ENCODE results near the gene RPL27.

The RPL27 gene

DNA sequence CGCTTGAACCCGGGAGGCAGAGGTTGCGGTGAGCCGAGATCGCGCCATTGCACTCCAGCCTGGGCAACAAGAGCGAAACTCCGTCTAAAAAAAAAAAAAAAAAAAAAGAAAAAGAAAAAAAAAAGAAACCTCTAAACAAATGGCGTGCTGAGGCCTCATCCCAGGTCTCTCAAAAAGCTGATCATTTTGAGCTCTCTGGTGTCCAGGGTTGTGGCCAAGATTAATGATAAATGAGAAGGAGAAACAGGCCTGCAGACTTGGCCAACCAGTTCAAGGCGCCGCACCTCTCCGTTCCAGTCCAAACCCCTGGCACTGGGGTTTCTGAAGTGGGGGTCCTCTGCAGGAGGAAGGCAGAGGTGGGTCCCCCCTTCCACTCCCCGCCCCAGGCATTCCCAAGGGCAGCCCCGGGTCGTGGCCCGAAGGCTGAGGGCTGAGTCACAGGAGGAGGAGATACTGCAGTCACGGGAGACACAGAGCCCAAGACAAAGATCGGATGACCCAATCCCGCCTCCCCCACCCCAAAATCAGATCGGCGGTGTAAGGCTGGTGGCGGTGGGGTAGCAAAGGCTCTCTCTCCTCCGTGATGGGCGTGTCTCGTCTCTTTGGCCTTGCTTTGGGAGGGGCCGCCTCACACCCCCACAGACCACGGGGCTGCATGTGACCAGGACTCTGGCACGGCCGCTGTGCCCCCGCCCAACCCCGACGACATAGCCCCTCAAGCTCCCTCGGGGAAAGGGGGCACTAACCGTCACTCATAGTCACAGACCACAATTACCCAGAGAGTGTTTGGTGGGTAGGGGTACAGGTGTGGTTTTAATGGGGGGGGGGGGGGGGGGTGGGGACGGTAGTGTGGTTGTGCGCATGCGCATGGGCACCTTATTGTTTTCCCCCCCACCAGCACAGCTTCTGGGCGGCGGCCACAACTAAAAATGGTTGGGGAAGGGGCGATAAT lies 22.8 kb downstream of the RPL27 start:
- peak; percentile 71 for DNase-seq (ENCODE audit: low read depth)

DNA sequence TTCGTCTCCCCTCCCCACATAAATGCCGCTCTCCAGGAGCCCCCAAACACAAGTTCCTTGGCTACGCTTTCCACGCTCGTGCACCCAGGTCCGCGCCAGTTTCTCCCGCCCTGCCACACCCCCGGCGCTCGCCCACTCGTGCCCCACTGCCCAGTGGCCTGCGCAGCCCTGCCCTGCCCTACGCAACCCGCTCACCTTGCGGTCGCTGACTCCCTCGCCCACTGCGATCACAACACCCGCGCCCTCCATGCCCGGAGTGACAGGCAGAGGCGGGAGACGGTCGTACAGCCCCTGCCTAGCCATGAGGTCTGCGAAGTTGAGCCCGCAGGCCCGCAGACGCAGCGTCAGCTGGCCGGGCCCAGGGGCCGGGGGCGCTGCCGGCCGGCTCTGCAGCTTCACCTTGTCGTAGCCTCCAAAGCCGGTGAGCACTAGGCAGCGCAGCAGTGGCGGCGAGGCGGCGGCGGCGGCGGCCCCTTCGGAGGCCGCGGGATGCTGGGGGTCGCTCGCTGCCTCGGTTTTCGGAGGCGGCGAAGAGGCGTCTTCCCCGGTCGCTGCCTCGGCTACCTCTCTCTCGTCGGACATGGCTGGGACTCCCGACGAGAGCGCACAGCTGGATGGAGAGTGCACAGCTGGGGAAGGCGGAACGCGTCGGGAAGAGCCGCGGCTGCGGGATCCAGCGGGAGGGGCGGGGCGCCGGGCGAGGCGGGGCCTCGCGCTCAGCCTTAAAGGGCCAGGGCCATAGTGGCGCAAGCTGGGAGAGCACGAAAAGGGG lies 23.7 kb downstream of the RPL27 start, which contains the start of gene VAT1:
Gene VAT1, minus strand, starts transcription at position 645 of the 772 bp plus-strand sequence. Its CDS starts 63 bp downstream, at position 582.
- DNase-seq (ENCODE audit: low read depth) = peak; percentile 71

DNA sequence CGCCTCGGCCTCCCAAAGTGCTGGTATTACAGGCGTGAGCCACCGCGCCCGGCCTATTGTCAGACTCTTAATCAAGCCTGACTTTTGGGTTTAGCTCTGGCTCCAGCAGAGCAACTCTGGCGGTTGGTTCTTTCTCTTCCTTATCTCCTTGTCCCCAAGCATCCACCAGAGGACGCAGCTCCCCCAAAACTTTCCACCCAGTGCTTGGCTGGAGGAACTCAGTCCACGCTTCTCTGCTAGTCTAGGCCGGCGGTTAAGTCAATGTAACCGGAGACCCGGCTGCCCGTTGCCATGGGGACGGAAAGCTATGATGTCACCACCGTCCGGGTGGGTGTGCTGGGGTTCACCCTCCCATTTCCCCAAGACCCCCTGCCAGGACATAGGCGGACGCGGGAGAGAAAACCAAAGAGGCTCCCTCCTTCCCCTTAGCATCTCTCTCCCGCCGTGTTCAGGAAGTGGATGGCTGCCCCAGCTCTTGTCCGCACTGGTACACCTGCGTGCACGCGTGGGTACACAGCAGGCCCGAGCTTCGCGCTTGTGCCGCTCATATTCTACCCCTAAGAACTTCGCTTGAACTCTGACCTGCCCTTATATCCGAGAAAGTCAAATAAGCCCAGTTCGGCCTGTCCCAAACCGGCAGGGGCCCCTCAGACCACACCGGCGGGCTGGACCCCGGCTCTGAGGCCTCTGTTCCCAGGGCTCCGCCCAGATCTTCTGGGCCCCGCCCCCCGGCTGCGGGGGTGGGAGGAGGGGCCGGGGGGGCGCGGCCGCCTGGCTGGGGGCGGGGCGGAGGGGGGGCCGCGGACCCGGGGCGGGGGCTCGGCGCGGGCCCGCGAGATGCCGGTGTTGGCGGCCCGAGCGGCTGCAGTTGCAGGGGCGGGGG lies 26.4 kb downstream of the RPL27 start, which contains the start of gene RND2:
Gene RND2, plus strand, starts transcription at position 825 of the 883 bp plus-strand sequence. CDS start 117 bp downstream, outside the sequence.
- peak; percentile 97 for DNase-seq (ENCODE audit: low read depth)

DNA sequence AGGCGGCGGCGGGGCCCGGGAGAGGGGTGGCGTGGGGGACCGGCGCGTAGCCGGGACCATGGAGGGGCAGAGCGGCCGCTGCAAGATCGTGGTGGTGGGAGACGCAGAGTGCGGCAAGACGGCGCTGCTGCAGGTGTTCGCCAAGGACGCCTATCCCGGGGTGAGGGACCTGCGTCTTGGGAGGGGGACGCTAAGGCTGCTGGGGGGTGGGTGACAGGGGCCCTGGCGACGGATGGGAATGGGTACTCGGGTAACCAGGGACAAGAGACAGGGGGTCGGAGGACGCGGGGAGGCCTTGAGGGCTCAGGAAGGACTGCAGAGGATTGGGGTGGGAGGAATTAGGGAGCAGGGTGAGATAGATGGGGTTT lies 27.1 kb downstream of the RPL27 start:
- DNase-seq (ENCODE audit: low read depth) = no peak

DNA sequence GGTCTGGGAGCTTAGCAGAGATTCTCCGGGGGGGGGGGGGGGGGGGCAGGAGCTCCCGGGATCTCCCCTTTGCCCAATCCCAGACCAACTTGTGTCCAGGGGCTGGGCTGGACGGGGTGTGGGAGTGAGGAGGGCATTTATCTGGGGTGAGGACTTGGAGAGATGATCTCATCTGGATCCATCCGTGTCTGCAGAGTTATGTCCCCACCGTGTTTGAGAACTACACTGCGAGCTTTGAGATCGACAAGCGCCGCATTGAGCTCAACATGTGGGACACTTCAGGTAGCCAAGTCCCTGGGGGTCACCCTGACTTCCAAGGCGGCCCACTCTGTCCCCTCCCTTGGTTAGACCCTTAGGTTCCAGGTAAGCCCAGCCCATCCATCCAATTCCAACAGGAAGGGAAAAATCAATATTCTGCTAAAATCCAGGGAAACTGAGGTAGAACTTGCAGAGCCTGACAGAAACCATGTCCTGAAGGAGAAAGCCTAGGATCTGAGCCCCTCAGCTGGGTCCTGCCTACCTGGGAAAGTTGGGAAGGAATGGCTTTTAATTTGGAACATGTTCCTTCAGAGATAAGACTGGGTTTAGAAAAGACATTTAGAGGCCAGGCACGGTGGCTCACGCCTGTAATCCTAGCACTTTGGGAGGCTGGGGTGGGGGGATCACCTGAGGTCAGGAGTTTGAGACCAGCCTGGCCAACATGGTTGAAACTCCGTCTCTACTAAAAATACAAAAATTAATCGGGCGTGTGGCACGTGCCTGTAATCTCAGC lies 27.7 kb downstream of the RPL27 start:
- DNase-seq (ENCODE audit: low read depth) = no peak

DNA sequence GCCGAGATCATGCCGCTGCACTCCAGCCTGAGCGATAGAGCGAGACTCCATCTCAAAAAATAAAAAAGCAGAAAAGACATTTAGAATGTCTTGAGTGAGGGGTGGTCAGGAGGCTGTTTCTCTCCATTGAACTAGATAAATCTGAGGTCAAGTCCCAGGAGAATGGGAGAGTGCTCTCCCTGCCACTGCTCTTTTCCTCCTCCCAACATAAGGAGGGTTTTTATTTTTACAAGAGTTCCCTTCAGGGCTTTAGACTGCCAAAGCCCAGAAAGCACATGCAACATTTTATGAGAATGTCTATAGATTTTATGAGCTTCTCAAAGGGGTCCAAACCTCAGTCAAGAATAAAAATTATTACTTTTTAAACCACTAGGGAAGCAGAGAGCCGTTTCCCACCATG lies 28.4 kb downstream of the RPL27 start:
- DNase-seq (ENCODE audit: low read depth) = no peak

DNA sequence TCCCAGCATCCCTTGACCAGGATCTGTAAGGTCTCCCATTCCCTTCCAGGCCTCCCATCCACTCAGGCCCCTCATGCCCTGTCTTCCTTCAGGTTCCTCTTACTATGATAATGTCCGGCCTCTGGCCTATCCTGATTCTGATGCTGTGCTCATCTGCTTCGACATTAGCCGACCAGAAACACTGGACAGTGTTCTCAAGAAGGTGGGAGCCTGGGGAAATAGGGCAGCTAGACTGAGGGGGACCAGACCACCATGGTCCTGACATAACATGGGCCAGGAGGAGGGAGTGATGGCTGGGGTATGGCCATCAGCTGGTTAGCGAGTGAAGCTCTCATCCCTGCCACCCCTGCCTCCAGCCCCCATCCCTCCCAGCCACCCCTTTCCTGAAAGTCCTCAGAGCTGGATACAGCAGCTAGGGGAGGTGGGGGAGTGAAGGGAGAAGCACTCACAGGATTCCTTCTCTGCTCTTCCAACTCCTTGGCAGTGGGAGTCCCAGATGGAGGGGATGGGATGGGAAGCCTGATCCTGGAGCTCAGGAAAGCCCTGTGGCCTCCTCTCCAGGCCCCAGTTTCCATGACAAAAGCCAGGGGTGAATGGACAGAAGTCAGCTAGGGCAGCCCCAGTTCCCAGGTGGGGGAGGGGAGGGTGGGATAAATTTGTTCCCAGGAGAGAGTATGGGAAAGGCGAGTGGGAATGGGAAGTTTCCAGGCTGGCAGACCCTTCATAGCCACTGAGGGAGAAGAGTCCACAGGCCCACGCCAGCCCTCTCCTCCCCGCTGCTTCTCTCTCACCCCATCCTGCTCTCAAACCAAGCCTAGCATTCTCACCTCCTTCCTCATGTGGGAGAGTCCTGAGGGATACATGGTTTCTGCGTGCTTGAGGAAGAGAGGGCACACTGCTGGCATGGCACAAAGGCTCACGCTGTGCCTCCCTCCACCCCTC lies 29.1 kb downstream of the RPL27 start:
- no peak for DNase-seq (ENCODE audit: low read depth)

DNA sequence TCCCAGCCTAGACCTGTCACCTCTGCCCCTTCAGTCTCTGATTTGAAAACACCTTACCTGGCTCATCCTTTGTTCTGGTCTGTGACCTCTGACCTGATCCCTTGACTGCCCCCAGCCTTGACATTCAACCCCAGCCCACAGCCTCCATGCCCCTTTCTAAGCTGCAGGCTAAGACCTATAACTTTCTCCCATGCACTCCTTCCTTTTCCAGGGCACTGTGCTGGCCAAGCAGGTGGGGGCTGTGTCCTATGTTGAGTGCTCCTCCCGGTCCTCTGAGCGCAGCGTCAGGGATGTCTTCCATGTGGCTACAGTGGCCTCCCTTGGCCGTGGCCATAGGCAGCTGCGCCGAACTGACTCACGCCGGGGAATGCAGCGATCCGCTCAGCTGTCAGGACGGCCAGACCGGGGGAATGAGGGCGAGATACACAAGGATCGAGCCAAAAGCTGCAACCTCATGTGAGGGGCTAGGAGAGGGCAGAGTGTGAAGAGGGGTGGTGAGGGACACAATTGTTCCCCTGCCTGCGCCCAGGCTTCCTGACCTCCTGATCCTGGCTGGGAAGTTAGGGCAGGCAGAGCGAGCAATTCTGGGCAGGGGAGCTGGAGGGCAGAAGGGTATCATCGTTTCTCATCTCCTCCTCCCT lies 30.1 kb downstream of the RPL27 start:
- DNase-seq (ENCODE audit: low read depth) = no peak

DNA sequence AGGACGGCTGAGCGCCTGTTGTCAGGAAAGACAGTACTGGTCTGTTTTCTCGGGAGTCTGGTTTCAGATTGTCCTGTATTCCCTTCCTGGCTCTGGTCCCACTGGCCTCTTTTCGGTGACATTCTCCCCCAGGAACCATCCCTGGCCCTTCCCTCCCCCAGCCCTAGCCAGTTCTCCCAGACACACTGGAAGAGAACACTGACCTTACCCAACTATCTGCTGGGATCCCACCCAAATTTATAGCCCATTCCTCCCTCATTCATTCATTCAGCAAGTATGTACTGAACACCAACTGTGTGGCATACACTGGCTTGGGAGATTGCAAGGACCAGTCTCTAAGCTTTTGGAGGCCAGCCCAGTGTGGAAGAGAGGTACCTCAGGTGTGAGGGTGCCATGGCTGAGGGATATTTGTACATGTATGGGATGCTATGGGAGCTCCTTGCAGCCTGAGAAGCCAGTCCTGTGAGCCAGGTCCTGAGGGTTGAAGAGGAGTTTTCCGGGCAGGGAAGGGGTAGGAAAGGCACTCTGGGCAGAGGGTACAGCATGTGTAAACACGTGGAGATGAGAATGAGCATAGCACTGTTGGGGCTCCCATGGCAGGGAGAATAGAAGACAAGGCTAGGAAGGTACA lies 32.0 kb downstream of the RPL27 start:
- no peak for DNase-seq (ENCODE audit: low read depth)

DNA sequence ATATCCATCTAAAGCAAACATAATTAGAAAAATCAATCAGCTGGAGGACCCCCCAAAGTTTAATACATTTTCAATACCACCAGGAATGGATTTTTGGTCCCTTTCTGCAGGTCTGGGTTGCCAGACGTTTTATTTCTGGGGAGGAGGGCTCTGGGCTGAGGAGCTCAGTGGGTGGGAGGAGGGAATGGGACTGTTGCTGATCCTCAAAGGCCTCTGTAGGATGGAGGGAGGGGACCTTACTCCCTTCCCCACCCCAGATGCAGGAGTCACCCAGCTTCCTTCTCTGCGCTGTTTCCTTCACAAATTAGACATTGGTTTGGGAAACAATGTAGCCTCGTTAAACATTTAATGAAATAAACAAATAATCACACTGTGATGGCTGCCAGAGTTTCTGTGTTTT lies 33.4 kb downstream of the RPL27 start:
- DNase-seq (ENCODE audit: low read depth) = no peak

DNA sequence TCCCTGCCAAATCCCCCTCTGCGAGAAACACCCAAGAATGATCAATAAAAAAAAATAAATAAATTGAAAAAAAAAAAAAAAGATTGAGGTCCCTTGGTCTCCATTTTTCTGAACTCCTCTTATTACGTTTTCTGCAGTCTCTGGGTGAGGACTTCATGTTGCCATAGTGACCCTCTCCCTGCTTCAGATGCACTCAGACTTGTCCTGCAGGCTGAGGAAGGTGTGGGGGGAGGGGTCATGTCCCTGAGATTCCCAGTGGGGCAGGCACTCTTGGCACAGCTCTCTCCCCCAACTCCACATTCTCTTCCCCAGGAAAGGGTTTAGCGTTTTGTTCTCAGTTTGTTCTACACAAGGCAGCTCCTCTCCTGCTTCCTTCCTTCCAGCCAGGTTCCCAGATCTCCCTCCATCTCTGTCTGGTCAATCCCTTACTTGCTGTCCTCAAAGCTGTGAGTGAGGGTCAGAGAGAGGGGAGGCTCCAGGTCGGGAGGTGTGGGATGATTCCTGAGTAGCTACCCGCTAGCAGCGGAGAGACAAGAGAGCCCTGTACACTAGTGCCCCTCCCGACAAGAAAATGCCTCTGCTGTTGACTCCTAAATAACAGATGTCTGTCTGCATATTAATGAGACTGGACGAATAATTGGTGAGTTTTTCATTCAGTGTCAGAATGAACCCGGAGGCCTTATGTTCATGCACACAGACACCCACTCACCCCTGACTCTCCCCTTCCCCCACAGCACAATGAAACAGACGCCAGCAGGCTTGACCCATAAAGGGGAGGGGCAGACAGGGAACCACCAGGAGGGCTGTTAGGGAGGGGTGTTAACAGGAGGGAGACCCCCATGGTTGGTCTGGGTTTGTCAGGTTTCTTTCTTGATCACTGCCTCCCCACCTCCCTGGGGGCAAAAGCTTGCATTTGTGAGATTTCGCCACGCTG lies 36.0 kb downstream of the RPL27 start:
- DNase-seq (ENCODE audit: low read depth) = no peak

DNA sequence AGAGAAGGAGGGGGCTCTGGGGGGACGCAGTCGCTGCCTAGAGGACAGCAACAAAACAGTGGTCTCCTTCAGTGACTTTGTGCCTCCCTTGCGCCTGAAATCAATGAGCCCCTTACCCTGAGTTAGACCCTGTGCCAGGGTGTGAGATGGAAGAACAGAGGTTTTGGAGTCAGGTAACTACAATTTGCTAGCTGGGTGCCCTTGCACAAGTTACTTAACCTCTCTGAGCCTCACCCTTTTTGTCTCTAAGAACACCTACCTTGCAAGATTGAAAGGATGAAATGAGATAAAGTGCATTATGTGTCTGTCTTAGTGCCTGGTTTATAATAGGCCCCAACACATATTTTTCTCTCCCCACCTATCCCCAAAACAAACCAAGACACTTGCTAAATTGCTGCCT lies 36.7 kb downstream of the RPL27 start:
- DNase-seq (ENCODE audit: low read depth) = no peak

DNA sequence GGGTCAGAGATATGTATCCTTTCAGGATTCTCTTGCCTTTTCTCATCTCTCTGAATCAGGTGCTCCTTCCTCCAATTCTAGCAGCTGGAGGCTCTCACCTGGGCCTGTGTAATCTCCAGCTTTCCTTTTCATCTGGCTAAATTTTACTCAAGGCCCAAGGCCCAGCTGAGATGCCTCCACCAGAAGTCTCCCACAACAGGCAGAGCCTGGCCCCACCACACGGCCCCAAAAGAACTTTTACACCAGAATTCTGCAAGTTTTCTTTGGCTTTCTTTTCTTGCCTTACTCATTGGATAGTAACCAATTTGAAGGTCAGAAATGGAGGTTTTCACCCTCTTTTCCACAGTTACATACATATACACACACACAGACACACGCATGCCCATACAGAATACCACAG lies 41.4 kb downstream of the RPL27 start:
- DNase-seq (ENCODE audit: low read depth) = no peak

DNA sequence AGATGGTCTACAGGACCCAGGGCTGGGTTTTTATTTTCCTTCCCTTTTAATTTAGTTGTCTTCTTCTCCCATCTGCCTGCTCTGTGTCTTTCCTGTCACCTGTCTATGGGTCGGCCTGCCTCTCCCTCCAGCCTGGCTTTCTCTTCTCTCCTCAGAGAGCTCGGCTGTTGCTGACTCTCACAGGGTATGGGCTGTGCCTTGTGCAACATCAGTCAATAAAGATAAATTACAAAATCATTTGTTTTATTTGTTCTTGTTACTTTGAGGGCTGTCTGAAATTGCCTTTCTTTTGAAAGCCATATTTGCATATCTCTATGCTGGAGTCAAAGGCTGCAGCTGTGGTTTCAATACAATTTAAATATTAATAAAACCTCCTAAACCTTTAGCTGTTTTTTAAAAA lies 42.4 kb downstream of the RPL27 start:
- no peak for DNase-seq (ENCODE audit: low read depth)

DNA sequence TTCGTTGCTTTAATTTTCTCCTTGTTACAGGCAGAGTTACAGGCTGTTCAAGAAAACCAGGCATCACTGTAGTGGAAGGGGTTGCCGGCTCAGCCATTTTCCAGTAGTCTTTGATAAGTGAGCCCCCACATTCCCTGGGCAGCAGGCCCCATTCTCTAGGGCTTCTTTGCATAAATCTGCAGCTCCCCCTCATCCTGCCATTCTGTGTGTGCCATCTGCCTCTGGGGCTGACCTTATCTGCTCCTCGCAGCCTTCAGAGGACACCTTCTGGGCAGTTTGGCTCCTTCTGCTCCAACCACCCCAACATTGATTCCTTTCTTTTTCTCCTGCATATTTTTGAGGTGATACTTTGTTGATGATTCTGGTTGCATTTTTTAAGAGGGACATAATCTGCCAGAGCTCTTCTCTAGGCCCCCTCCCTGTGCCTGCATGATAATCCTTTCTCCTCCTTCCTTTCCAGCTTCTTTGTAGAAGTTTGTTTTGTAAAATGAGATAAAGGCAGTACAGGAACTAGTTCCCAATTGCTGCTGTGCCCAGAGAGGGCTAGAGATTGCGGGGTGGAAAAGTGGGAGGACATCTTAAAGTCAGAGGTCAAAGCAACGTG lies 43.9 kb downstream of the RPL27 start:
- DNase-seq (ENCODE audit: low read depth) = peak; percentile 1

DNA sequence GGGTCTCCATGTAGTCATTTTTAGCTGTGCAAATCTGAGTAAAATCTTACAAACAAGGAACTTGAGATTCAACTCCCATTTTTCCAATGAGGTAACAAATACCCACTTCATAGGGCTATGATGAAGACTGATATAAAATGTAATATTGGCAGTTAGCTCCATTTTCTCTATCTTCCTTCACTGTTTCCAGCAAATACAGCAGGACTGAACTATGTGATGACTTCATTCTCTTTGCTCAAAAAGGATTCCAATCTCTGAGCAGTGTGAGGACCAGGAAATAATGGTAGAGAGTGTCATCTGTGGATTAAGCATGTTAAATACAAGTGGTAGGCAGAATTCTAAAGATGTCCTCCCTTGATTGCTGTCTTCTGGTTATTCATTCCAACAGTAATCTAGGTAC lies 45.1 kb downstream of the RPL27 start:
- peak; percentile 29 for DNase-seq (ENCODE audit: low read depth)

DNA sequence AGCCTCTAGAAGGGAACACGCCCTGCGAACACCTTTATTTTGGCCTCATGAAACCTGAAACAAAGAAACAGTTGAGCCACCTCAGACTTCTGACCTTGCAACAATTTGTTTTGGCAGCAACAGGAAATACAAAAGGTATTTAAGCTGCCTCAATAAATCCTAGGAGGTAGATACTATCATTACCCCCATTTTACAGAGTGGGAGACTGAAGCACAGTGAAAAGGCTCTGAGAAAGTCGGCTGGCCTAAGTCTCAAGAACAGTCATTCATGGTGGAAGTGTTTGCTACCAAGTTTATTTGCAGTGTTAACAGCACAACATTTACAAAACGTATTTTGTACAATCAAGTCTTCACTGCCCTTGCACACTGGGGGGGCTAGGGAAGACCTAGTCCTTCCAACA lies 45.8 kb downstream of the RPL27 start:
- no peak for DNase-seq (ENCODE audit: low read depth)

Measured in iris pigment epithelial cell (primary cell).